IMR-90 (cell line): ENCODE data around the gene S100A2. TPM values are rescaled to one million over a fixed set of nuclear protein-coding genes. Genes with fewer than 3 reads are reported as not detected.

ENCODE experiments used
- ATAC-seq: fragments of 200-7000 bp; cut with Tn5 transposase; 2 replicates; pipeline ENCODE4 v1.9.1; 2020; ENCODE audit warnings: low read depth, mild to moderate bottlenecking, moderate library complexity
- BruUV-seq: library from RNA; stranded (reverse); fragments of 400-500 nt; replicated peaks from 2 replicates; lab custom pipeline; 2021; lab: Mats Ljungman, UMichigan
- CTCF ChIA-PET: fragments of 300-600 bp; formaldehyde crosslinking; extraction: SDS; loops from one replicate; lab custom pipeline; 2021; ENCODE audit warnings: antibody characterized with exemption; lab: Yijun Ruan, JAX
- POLR2A ChIA-PET: fragments of 300-600 bp; sonication (Branson Sonifier 250); formaldehyde crosslinking; loops from one replicate; lab custom pipeline; 2022; ENCODE audit warnings: antibody characterized with exemption; ENCODE audit not compliant: unreplicated experiment; lab: Charles Lee
- DNase-seq: peaks from one replicate; pipeline ENCODE4 v3.0.0; 2013
- H2AFZ ChIP-seq: replicated peaks from 2 replicates; pipeline ENCODE3; 2013; ENCODE audit warnings: low read length, mild to moderate bottlenecking; ENCODE audit not compliant: poor library complexity
- H2AK5ac ChIP-seq: 2 replicates; pipeline ENCODE4 v1.6.1; 2013; ENCODE audit warnings: low read depth, low read length, inconsistent platforms
- H2AK9ac ChIP-seq: replicated peaks from 2 replicates; pipeline ENCODE3; 2013; ENCODE audit warnings: mild to moderate bottlenecking, low read depth, low read length, moderate library complexity; ENCODE audit not compliant: poor library complexity
- H2BK120ac ChIP-seq: 2 replicates; pipeline ENCODE4 v1.6.1; 2013; ENCODE audit warnings: low read depth, low read length, inconsistent platforms
- H2BK15ac ChIP-seq: 3 replicates; pipeline ENCODE4 v1.6.1; 2013; ENCODE audit warnings: low read depth, low read length, inconsistent platforms
- H2BK20ac ChIP-seq: 2 replicates; pipeline ENCODE4 v1.6.1; 2013; ENCODE audit warnings: low read depth, mild to moderate bottlenecking, inconsistent platforms, low read length, moderate library complexity
- H2BK5ac ChIP-seq: 2 replicates; pipeline ENCODE4 v1.6.1; 2013; ENCODE audit warnings: mild to moderate bottlenecking, low read depth, low read length, inconsistent platforms; ENCODE audit not compliant: poor library complexity, severe bottlenecking
- H3K14ac ChIP-seq: replicated peaks from 2 replicates; pipeline ENCODE4 v1.6.1; 2013; ENCODE audit warnings: low read depth, low read length, inconsistent platforms
- H3K18ac ChIP-seq: 2 replicates; pipeline ENCODE4 v1.6.1; 2013; ENCODE audit warnings: low read depth, low read length, control low read depth
- H3K23ac ChIP-seq: 2 replicates; pipeline ENCODE4 v1.6.1; 2013; ENCODE audit warnings: low read depth, low read length, inconsistent platforms
- H3K27ac ChIP-seq: 2 replicates; pipeline ENCODE4 v1.5.1; 2013; ENCODE audit warnings: mild to moderate bottlenecking, control low read depth, low read length; ENCODE audit not compliant: insufficient read depth
- H3K27me3 ChIP-seq: 2 replicates; pipeline ENCODE4 v1.6.1; 2013; ENCODE audit warnings: low read length; ENCODE audit not compliant: control insufficient read depth, insufficient read depth
- H3K36me3 ChIP-seq: 2 replicates; pipeline ENCODE4 v1.6.1; 2013; ENCODE audit warnings: low read length, mixed read lengths; ENCODE audit not compliant: control insufficient read depth, insufficient read depth
- H3K4ac ChIP-seq: 2 replicates; pipeline ENCODE4 v1.6.1; 2013; ENCODE audit warnings: low read depth, low read length, inconsistent platforms
- H3K4me1 ChIP-seq: 2 replicates; pipeline ENCODE4 v1.6.1; 2013; ENCODE audit warnings: low read length, mixed read lengths; ENCODE audit not compliant: control insufficient read depth, insufficient read depth
- H3K4me2 ChIP-seq: 2 replicates; pipeline ENCODE4 v1.6.1; 2013; ENCODE audit warnings: low read depth, mild to moderate bottlenecking, control low read depth, low read length, moderate library complexity
- H3K4me3 ChIP-seq: 2 replicates; pipeline ENCODE4 v1.5.1; 2013; ENCODE audit warnings: low read depth, mild to moderate bottlenecking, control low read depth, low read length, moderate library complexity; ENCODE audit not compliant: insufficient read depth
- H3K56ac ChIP-seq: 2 replicates; pipeline ENCODE4 v1.6.1; 2013; ENCODE audit warnings: low read length, inconsistent platforms; ENCODE audit not compliant: insufficient read depth; ENCODE audit errors: extremely low read depth
- H3K79me1 ChIP-seq, 2 experiments: 2 replicates each; pipeline ENCODE4 v1.6.1; 2013; ENCODE audit warnings: low read length in 2 of 2, inconsistent platforms in 1 of 2, low read depth in 1 of 2
- H3K9ac ChIP-seq: 2 replicates; pipeline ENCODE4 v1.6.1; 2013; ENCODE audit warnings: low read depth, low read length, control low read depth
- H3K9me1 ChIP-seq: 2 replicates; pipeline ENCODE4 v1.6.1; 2013; ENCODE audit warnings: low read length, inconsistent platforms; ENCODE audit not compliant: insufficient read depth
- H3K9me3 ChIP-seq: 2 replicates; pipeline ENCODE4 v1.6.1; 2013; ENCODE audit warnings: low read length; ENCODE audit not compliant: control insufficient read depth, insufficient read depth
- H4K20me1 ChIP-seq: 2 replicates; pipeline ENCODE4 v1.6.1; 2013; ENCODE audit warnings: low read length, inconsistent platforms; ENCODE audit not compliant: insufficient read depth
- H4K5ac ChIP-seq: 2 replicates; pipeline ENCODE4 v1.6.1; 2013; ENCODE audit warnings: mild to moderate bottlenecking, low read depth, low read length, control low read depth
- H4K8ac ChIP-seq, 2 experiments: 2 replicates each; pipeline ENCODE4 v1.6.1; 2013; ENCODE audit warnings: low read depth in 2 of 2, low read length in 2 of 2, control low read depth in 1 of 2, inconsistent platforms in 1 of 2
- H4K91ac ChIP-seq: 2 replicates; pipeline ENCODE4 v1.6.1; 2013; ENCODE audit warnings: low read depth, low read length, inconsistent platforms; ENCODE audit not compliant: insufficient read depth
- BHLHE40 ChIP-seq: fragments of 150-350 bp; IDR thresholded peaks from 2 replicates; pipeline ENCODE4 v1.6.1; 2016; ENCODE audit warnings: mild to moderate bottlenecking, low read depth, low read length
- CEBPB ChIP-seq: IDR thresholded peaks from 2 replicates; pipeline ENCODE4 v1.6.1; 2012; ENCODE audit warnings: low read depth, low read length, improper control_type of control experiment
- CHD1 ChIP-seq: IDR thresholded peaks from 2 replicates; pipeline ENCODE4 v1.6.1; 2012; ENCODE audit warnings: low read depth, low read length, improper control_type of control experiment
- ELK1 ChIP-seq: fragments of 150-350 bp; IDR thresholded peaks from 2 replicates; pipeline ENCODE4 v1.6.1; 2016; ENCODE audit warnings: low read depth, mild to moderate bottlenecking, low read length, moderate library complexity, borderline replicate concordance
- FOS ChIP-seq: fragments of 150-350 bp; IDR thresholded peaks from 2 replicates; pipeline ENCODE4 v1.6.1; 2016; ENCODE audit warnings: low read depth, low read length
- MAFK ChIP-seq: IDR thresholded peaks from 2 replicates; pipeline ENCODE4 v1.6.1; 2012; ENCODE audit warnings: low read depth, low read length, improper control_type of control experiment
- MAZ ChIP-seq: IDR thresholded peaks from 2 replicates; pipeline ENCODE4 v1.6.1; 2012; ENCODE audit warnings: low read depth, mild to moderate bottlenecking, low read length, improper control_type of control experiment, moderate library complexity, borderline replicate concordance
- MXI1 ChIP-seq: IDR thresholded peaks from 2 replicates; pipeline ENCODE4 v1.6.1; 2012; ENCODE audit warnings: low read depth, mild to moderate bottlenecking, low read length, moderate library complexity, borderline replicate concordance
- NFE2L2 ChIP-seq: fragments of 150-350 bp; IDR thresholded peaks from 2 replicates; pipeline ENCODE4 v1.6.1; 2016; ENCODE audit warnings: low read depth, mild to moderate bottlenecking, low read length
- POLR2A ChIP-seq: IDR thresholded peaks from 2 replicates; pipeline ENCODE4 v1.6.1; 2012; ENCODE audit warnings: mild to moderate bottlenecking, low read depth, low read length
- RAD21 ChIP-seq: IDR thresholded peaks from 2 replicates; pipeline ENCODE4 v1.6.1; 2012; ENCODE audit warnings: low read length, improper control_type of control experiment
- RCOR1 ChIP-seq: IDR thresholded peaks from 2 replicates; pipeline ENCODE4 v1.6.1; 2012; ENCODE audit warnings: mild to moderate bottlenecking, low read length, improper control_type of control experiment; ENCODE audit not compliant: insufficient replicate concordance
- RFX5 ChIP-seq: IDR thresholded peaks from 2 replicates; pipeline ENCODE4 v1.8.0; 2012; ENCODE audit warnings: low read depth, mild to moderate bottlenecking, low read length, moderate library complexity
- SMC3 ChIP-seq: fragments of 150-350 bp; IDR thresholded peaks from 2 replicates; pipeline ENCODE4 v1.6.1; 2016; ENCODE audit warnings: low read depth, mild to moderate bottlenecking, antibody characterized with exemption, low read length, moderate library complexity
- USF2 ChIP-seq: fragments of 150-350 bp; IDR thresholded peaks from 2 replicates; pipeline ENCODE4 v1.6.1; 2017; ENCODE audit warnings: mild to moderate bottlenecking, antibody characterized with exemption, low read length, low read depth
- WGBS, 2 experiments: methylation state at CpG; one replicate each; pipeline versions ENCODE4 v1.1.5 to v1.1.7; 2013; ENCODE audit warnings: missing lambda C conversion rate in 2 of 2; ENCODE audit not compliant: insufficient read length in 1 of 2; ENCODE audit errors: extremely low coverage in 2 of 2; 5-methylcytosine and 5-hydroxymethylcytosine counted together
- dilution Hi-C: fragments of 300-500 bp; cut with HindIII; formaldehyde crosslinking; loops from one replicate; pipeline ENCODE4 v1.14.3; 2018; ENCODE audit warnings: low sequenced_read_pairs; ENCODE audit not compliant: unreplicated experiment
- in situ Hi-C: fragments of 300-500 bp; cut with MboI; formaldehyde crosslinking; loops from 3 replicates; pipeline ENCODE4 v1.14.3; 2019; ENCODE audit warnings: low sequenced_read_pairs, inconsistent platforms, mixed read lengths
- intact Hi-C: fragments of 100-400 bp; cut with micrococcal nuclease; formaldehyde crosslinking; loops from 2 replicates; pipeline ENCODE4 v1.10.0; 2022
- polyA plus RNA-seq, 3 experiments: library from polyadenylated mRNA; depleted of rRNA; stranded (reverse); fragments of >200 nt; gene quantifications; 2 replicates each; pipeline ENCODE4 v1.2.3, GENCODE V29; 2012; ENCODE audit warnings: low replicate concordance in 1 of 3
- total RNA-seq: library from RNA; depleted of rRNA; stranded (reverse); fragments of >200 nt; gene quantifications from 2 replicates; pipeline ENCODE4 v1.2.3, GENCODE V29; 2012
- TF ChIP-seq, protein P1 (sequence below): conservative IDR thresholded peaks from 2 replicates; pipeline ENCODE4 v1.5.1; 2012; ENCODE audit warnings: mild to moderate bottlenecking, low read depth, low read length, improper control_type of control experiment

The S100A2 gene
- total and polyA plus RNA-seq, 2 of the 4 experiments (the other 2 are of a cell fraction): 3.6 to 7.9 TPM

- Histone ChIP-seq H3K4me3 (no peak overlapping the region), H4K5ac (no peak overlapping the region), H3K4me2 (no peak overlapping the region), H4K8ac (no peak overlapping the region), H2BK5ac (no peak overlapping the region), H3K36me3 (no peaks in the 10 kb centered on the region), H3K56ac (no peak overlapping the region), H3K9me1 (peaks cover 16% of the 10 kb centered on the region), H2AK5ac (no peak overlapping the region), H2BK20ac (no peak overlapping the region), H2BK15ac (no peak overlapping the region), H3K4me1 (peaks cover 12% of the 10 kb centered on the region), H3K4ac (no peak overlapping the region), H2AK9ac (no peak overlapping the region), H3K23ac (no peak overlapping the region), H4K20me1 (no peaks in the 10 kb centered on the region), H2BK120ac (no peak overlapping the region), H3K14ac (no peak overlapping the region), H3K79me1 (0 out of 4 replicates have a peak, but pooled peaks cover 0 to 1% of the 10 kb centered on the region in 2 experiments), H3K27ac (no peak overlapping the region), H3K18ac (no peak overlapping the region), H3K27me3 (no peaks in the 10 kb centered on the region), H2AFZ (no peak overlapping the region), H3K9me3 (no peaks in the 10 kb centered on the region), H4K91ac (no peak overlapping the region), H3K9ac (no peak overlapping the region)
- in situ Hi-C loops: no loop called here
- ATAC-seq (no peak), DNase-seq (no peak)
- dilution Hi-C loops: no loop called here
- ChIA-PET POLR2A (no interaction called here), CTCF (interaction anchor here (0.6 to 0.7 kb wide), 2 partner anchors 10 to 16 kb away, joined by 7 to 9 read pairs; no protein-coding TSS in a partner anchor)
- intact Hi-C loops: no loop called here
- no peak for TF ChIP-seq NFE2L2
- TF ChIP-seq MAFK: no peak
- TF ChIP-seq FOS: no peak
- no peak for TF ChIP-seq ELK1
- no peak for TF ChIP-seq CHD1
- TF ChIP-seq RAD21: no peak
- TF ChIP-seq SMC3: no peak
- no peak for TF ChIP-seq RFX5
- no peak for TF ChIP-seq USF2
- TF ChIP-seq RCOR1: no peak
- TF ChIP-seq MAZ: no peak
- TF ChIP-seq, protein P1, sequence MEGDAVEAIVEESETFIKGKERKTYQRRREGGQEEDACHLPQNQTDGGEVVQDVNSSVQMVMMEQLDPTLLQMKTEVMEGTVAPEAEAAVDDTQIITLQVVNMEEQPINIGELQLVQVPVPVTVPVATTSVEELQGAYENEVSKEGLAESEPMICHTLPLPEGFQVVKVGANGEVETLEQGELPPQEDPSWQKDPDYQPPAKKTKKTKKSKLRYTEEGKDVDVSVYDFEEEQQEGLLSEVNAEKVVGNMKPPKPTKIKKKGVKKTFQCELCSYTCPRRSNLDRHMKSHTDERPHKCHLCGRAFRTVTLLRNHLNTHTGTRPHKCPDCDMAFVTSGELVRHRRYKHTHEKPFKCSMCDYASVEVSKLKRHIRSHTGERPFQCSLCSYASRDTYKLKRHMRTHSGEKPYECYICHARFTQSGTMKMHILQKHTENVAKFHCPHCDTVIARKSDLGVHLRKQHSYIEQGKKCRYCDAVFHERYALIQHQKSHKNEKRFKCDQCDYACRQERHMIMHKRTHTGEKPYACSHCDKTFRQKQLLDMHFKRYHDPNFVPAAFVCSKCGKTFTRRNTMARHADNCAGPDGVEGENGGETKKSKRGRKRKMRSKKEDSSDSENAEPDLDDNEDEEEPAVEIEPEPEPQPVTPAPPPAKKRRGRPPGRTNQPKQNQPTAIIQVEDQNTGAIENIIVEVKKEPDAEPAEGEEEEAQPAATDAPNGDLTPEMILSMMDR: no peak
- no peak for TF ChIP-seq POLR2A
- no peak for TF ChIP-seq MXI1
- TF ChIP-seq CEBPB: no peak
- TF ChIP-seq BHLHE40: no peak
- no CpG with 5 or more reads among the region's 3 CpGs for WGBS, 2 experiments
- BruUV-seq: no TSS peak
Observed at GRCh38 chr1:153557877-153558276, 7.8 kb downstream of the S100A2 start.
